ENCODE measurements around the gene TSPAN4.

- TF ChIP-seq CTCF (IDR thresholded peaks at IDR 0.05) (no peak), EP300 (IDR thresholded peaks at IDR 0.05) (no peak), POLR2A (IDR thresholded peaks at IDR 0.05) (no peak), POLR2AphosphoS5 (IDR thresholded peaks at IDR 0.05) (no peak)
Measured at GRCh38 chr11:812390-812789, 30.3 kb upstream of the TSPAN4 start.
